GM21529 (cell line): ENCODE results near the gene UGT8.
"Not testable (repeated sequence)": the region's sequence is repeated elsewhere in the genome, so short reads cannot be mapped to it uniquely, and the experiment has no call there.

Experiments used
- ATAC-seq: cut with Tn5 transposase; IDR thresholded peaks from one replicate; pipeline ENCODE4 v1.9.1; 2021; ENCODE audit not compliant: unreplicated experiment

The UGT8 gene, protein sequence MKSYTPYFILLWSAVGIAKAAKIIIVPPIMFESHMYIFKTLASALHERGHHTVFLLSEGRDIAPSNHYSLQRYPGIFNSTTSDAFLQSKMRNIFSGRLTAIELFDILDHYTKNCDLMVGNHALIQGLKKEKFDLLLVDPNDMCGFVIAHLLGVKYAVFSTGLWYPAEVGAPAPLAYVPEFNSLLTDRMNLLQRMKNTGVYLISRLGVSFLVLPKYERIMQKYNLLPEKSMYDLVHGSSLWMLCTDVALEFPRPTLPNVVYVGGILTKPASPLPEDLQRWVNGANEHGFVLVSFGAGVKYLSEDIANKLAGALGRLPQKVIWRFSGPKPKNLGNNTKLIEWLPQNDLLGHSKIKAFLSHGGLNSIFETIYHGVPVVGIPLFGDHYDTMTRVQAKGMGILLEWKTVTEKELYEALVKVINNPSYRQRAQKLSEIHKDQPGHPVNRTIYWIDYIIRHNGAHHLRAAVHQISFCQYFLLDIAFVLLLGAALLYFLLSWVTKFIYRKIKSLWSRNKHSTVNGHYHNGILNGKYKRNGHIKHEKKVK

DNA sequence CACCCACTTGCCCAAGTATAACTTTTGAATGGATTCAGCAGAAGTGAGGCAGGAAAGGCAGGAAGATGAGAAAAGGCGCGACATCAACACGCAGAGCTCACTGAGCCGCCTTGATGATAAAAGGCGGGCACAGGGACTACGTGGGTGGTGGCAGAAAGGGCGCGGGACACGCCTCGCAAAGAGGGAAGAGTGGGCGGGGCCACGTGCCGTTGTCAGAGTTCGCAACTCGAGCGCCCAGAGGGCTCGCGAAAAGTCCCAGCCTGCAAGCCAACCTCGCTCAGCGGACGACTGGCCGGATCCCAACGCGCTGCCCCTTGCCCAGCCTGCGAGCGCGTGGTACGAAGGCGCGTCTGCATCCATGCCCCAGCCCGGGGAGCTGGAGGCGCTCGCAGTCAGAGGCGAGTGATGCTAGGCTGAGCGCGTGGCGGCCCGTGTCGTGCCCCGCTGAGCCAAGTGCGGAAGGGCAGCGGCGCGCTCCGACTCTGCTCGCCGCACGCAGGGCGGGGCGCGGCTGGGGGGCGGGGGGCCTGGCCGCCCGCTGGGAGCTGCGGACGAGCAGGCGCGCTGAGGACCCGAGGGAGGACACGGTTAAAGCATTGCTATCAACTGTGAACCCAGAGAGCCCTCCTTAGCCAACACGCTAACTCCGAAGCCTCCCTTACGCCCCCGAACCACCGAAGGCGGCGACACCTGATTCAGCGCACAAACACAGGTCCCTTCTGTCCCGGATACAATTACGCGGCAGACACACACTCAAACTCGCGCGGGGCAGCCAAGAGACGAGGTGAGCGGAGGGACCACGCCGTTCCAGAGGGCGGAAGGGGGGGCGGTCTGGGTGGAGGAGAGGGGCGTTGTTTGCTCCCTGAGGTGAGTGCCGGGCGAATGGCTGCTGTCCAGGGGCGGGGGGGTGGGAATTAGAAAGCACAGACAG lies at the start of gene UGT8:
Gene UGT8, plus strand, starts transcription at position 617 of the 931 bp plus-strand sequence. CDS start 24,074 bp downstream, outside the sequence.
- ATAC-seq = peak; percentile 36

DNA sequence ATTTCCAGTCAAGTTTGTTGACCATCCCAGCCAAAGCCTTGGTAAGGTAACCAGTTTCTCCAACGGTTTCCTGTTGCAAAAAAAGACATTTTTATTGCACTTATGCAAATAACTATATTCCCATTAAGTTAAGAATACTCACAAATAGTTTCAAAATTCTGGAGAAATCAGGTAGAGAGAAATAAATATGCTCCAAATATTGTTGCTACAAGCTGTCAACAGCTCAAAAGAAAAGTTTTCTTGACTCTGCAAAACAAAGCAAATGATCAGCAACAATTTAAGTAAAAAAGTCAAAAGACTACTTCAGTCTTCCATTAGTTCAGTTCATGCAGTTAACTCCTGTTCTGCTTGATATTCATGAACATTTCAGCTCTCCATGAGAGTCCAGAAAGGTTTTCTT lies 49.0 kb upstream of the UGT8 start:
- ATAC-seq = no peak

DNA sequence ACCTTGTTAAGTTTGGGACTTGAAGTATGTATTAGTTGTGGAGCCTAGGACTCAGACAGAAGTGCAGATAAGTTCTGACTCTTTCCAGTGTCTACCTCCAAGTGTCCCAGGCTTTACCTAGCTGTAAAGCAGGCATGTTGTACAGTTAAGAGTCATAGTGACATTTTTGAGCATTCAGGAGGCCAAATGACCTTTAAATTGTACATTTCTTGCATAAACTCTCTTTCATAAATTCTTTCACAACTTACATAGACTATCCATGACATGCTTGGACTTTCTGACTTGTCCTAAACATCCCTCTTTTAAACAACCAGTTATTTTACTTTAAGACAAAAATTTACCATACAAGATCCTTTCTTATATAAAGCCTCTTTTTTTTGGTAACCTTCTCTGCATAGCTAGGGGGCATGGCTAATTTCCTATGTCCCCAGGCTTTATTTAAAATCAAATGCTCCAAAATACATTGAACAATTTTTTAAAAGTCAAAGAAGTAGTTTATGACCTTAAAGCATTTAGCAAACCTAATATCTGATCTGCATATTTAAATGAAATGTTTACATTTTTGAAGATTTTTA lies 40.1 kb upstream of the UGT8 start:
- no peak for ATAC-seq

DNA sequence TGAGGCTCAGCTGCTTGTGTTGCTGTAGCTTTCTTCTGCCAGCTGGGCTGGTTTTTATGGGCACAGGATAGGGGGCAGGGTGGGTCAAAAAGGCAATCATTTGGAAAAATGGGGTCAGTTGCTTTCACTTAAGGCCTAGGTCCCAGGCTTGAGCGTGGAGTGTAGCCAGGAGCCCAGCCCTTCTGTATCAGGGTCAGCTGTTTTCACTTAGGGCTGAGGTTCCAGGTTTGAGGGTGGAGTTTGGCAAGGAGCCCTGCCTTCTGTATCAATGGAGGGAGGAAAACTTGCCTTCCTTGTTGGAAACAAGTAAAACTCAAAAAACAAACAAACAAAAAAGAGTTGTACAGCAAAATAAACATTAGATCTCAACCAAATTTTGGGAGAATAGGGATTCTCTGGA lies 37.0 kb upstream of the UGT8 start:
- no peak for ATAC-seq

DNA sequence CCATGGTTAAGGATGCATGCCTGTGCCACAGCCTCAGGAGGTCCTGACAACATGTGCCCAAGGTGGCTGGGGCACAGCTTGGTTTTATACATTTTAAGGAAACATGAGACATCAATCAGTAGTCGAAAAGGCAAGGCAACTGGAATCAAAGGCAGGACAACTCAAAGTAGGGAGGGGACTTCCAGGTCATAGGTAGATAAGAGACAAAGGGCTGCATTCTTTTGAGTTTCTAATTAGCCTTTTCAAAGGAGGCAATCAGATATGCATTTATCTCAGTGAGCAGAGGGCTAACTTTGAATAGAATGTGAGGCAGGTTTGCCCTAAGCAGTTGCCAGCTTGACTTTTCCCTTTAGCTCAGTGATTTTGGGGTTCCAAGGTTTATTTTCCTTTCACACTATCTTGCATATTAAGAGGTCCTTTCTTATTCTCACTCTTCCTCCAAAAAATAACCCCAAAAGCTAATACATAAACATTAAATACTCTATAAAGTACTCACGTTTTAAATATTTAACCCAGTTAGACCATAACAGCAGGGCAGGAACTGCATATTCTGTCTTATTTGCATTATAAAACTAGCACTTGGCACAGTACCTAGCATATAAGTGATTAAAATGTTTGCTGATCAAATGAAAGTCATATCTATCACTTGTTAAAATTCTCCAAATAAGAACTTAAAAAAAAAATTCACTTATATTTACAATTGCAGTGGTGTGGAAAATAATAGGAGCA lies 36.3 kb upstream of the UGT8 start:
- ATAC-seq = no peak

DNA sequence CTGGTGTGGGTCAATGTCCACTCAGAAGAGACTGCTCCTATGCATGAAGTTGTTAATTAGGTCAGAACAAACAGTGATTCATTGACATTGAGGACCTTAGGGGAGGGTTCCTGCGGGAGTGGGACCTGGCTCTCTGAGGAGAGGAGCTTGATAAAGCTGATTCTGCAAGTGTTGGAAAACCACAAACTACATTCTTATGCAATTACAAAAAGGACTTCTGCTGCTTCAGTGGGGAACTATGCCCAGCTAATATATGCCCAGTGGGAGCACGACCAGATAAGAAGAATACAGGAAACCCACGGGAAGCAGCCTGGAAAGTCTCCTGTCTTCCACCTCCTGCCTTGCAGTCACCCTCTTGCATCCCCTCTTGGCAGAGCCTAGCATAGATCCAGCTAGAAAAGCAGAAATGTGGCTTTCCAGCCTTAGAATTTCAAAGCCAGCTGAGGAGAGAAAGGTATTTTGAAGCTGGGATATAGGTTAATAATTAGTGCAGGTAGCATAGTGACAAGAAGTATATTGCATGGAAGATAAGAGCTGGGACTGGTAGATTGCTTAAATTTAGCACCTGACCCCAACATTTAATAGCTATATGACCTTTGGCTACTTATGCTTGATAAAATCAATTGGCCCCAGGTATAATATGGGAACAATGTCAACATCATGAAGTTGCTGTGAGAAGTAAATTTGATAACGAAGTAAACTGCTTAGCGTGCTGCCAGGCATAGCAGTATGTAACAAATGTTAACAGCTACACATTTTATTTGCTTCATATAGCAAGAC lies 34.9 kb upstream of the UGT8 start:
- no peak for ATAC-seq

DNA sequence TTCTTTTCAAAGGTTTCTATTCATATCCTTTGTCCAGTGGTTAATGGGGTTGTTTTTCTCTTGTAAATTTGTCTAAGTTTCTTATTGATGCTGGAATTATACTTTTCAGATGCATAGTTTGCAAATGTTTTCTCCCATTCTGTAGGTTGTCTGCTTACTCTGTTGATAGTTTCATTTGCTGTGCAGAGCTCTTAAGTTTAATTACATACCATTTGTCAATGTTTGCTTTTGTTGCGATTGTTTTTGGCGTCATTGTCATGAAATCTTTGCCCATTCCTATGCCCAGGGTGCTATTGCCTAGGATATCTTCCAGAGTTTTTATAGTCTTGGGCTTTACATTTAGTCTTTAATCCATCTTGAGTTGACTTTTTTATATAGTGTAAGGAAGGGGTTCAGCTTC lies 21.2 kb upstream of the UGT8 start:
- no peak for ATAC-seq

DNA sequence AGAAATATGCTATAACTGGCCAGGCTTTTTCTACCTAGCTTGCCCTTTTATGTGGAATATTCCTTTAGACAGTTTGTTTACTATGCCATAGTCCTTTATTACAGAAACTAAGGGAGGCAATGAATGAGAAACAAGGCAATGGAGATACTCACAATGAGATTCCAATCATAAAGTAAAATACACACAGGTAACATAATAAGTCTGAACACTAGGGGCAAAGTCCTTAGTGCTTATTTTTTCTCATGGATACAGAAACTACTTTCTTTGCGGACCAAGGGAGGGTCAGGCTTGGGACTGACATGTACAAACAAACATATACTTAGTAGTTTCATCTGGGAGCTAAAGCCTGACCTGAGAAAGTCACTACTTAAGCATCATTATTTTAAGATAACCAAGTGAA lies 16.0 kb upstream of the UGT8 start:
- ATAC-seq = no peak

DNA sequence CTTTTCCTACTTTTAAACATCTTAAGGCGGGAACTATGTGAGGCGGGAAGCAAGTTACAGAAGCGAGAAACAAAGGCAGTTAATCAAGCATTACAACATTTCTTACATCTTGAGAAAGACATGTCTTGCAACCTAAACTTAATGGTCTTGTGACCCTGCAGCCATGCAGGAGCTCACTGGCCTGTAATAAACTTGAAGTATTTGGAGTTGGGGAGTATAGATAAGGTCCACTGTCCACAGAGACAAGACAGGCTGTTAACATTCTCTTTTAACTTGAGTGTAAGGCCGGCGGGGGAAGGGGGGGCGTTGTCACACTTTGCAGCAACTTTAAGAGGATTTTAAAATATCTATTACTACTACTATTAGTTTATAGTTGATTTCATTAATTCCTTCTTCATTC lies 10.3 kb upstream of the UGT8 start:
- no peak for ATAC-seq

DNA sequence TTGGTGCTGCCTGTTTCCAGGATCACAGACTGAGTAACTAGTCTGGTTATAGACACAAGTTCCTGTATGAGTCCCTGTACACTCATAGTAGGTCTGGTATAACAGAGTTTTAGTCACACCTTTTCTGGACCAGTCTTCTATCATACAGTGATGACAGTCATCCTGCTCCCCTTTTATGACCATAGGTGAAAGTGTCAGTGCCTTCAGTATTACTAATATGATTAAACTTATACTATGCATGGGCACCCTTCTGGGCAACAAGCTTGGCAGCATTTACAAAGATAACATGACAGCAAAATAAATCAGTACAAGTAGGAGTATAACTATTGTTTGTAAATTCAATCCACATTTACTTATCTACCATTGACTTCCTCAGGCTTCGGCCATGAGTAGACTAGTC lies 8.2 kb upstream of the UGT8 start:
- ATAC-seq = not testable (repeated sequence)

DNA sequence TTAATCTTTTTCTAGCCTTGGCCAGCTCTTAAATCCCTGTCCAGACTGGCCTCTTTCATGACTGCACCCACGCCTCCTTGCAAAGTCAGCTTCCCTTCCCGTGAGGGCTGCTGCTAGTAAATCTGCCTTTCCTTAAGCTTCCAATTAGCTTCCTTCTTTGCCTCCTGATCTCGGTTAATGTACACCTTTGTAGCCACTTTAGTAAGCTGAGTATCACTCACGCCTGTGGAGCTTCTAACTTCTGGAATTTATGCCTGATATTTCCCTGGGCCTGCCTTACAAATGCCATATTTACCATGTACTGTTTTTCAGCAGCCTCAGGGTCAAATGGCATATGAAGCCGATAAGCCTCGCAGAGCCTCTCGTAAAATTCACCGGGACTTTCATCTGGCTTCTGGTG lies 5.1 kb upstream of the UGT8 start:
- no peak for ATAC-seq

DNA sequence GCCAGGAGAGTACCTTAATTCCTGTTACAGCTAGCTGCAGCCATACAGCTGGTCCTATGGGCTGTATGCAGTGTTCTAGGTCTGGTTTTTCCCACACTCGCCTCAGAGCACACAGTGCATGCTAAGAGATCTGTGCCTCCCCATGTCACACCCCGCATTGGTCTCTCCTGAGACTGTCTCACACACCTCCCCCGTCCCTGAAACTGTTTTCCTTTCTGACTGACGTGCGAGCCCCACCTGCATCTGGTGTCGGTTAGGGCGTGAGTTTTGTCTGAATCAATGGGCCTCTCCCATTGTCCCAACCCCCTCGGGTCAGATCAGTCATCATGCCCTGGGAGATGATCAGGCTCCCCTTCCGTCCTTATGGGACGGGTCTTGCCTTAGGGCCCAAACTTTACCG lies 3.4 kb upstream of the UGT8 start:
- no peak for ATAC-seq

DNA sequence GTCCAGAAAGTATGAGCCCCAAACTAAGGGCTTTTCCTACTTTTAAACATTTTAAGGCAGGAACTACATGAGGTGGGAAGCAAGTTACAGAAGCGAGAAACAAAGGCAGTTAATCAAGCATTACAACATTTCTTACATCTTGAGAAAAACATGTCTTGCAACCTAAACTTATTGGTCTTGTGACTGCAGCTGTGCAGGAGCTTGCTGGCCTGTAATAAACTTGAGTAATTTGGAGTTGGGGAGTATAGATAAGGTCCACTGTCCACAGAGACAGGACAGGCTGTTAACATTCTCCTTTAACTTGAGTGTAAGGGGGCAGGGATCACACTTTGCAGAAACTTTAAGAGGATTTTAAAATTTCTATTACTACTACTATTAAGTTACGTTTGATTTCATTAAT lies 2.7 kb upstream of the UGT8 start:
- ATAC-seq = no peak

DNA sequence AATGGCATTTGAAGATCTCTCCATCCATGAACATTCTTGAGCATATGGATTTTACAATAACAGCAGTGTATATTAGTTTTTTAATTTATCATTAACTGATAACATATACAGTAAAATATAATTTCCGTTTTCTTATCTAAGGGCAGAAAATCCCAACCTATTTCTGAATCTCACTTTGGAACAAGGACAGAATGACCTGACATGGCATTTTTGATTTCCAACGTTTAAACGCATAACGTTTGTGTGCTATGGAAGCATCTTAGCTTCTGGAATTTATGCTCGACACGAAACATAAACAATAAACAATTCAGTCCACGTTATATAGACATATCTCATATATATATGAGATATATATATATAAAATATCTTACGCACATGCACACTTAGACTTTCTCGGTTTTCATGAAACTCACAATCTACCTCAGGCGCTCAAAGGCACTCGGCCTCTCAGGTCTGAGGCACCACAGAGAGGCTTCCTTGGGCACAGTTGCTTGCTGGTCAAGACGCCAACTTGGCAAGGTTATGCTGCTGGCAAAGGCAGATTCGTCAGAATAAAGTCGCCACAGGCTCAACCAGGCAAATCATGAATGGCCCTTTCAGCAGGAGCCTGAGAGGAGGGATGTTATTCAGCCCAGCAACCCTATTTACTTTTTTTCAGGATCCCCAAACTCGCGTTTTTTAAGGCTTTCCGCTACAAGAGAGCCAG lies 1.0 kb upstream of the UGT8 start:
- no peak for ATAC-seq

DNA sequence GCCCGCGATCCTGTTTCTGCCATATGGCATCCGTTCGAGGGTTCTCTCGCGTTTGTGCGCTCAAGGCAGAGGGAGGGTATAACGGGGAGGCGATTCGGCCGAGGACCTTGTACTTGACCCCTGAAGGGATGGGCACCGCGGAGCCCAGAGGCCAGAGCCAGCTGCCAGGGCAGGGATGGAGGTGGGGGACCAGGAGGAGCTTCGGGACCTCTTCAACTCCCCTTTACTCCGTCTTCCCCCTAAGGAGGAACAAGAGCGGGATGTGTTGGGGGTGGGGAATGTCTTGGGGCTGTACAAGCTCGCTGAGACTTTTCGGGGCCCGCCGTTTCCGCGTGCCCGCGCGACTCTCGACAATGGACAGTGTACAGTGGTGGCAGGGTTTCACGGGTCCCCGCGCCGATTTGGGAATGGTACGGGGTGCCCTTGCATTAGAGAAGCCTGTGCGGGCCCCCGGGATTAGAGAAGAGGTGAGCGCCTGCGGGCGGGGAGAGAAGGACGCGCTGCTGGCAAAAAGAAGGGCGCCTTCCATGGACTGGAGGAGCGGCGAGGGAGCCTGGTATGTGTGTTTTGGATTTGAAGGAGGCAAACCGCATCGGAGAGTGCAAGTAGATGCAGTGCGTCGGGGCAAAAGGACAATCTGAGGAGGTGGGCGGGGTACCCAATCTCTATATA lies 760 bp downstream of the UGT8 start:
- no peak for ATAC-seq

DNA sequence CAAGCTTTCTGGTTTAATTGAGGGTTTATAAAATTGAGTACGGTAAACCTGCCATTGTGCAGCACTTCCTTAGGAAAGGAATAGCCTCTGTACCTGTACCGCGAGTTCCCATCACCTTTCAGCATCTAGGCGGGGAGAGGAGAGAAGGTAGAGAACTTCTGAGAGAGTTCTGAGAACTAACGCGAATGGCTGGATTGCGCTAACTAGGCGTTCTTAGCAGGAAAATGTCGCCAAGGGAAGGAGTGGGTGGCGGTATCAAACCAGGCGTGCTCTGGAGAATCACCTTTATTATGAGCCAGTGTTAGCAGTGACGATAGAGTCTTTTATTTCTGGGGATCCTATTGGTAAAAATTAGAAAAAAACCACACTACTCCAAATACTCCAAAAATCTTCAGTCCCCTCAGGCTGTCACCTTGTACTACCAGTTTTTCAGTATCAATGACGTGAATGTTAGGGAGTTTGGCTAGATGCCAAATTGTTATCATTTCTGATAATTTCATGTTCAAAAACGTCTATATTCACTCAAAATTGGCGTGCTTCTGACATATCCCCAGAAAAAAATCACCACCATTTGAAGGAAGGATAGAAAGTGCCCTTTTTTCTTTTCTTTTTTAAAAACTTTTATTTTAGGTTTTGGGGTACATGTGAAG lies 1.4 kb downstream of the UGT8 start:
- ATAC-seq = no peak

DNA sequence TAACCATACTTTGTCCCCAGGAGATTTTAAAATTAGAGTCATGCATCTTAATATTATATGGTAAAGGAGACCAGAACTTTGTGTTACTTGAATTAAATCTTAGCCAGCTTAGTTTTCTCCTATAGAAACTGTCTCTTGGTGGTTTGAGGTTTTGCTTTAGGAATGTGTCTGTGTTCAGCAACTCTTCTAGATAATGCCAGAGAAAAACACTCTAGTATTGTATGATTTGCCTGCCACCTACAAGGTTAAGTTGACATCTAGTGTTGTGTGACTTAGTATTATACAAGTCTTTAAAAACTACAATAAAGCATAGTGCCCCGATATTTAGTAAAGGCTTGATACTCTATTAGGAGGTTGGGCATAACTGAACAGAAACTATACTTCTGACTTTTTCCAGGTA lies 2.1 kb downstream of the UGT8 start:
- no peak for ATAC-seq

DNA sequence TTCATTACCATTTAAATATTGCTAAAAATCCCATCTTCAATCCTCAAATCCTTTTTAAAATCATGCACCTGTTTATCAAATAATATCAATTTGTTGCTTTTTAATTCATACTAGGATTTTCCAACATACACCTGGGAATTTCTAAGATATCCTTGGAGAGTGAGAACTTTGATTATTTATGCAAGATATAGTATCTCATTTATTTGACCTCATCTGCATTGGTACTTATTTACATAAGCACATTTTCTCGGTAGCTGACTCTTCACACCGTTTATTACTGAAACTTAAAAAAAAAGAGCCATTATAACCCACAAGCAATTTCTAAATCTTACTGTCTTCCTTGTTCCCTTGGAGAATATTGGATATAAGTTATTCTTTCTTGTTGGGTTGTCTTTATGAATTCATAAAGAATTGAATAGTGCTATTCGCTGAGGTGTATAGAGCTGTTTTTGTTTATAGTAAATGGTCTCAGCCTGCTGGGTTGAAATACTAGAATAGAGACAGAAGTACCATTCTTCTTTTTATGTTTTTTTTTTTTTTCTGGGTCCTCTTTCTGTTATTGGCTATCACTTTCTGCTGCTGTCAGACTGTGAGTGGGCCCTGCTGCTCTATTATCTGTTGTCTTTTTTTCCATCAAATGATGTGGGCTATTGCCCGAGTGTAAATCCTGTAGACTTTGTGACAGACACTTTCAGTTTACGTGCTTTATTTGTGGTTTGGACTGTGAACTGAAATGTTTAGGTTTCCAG lies 2.9 kb downstream of the UGT8 start:
- peak; percentile 34 for ATAC-seq
